Liver (tissue), 3 donors: ENCODE measurements around the gene CCDC138.

Source experiments
- EGR1 ChIP-seq, 2 donors: IDR thresholded peaks; 2 replicates each; pipeline ENCODE4 v1.6.1; 2016 to 2018; ENCODE audit warnings: antibody characterized with exemption in 2 of 2, low read depth in 2 of 2
- RAD21 ChIP-seq, 2 donors: IDR thresholded peaks; 2 replicates each; pipeline ENCODE4 v1.6.1; 2016; ENCODE audit warnings: antibody characterized with exemption in 2 of 2, mild to moderate bottlenecking in 2 of 2
- TAF1 ChIP-seq: conservative IDR thresholded peaks from 2 replicates; pipeline ENCODE4 v1.6.1; 2016; ENCODE audit warnings: antibody characterized with exemption, mild to moderate bottlenecking
- ZBTB33 ChIP-seq: IDR thresholded peaks from 2 replicates; pipeline ENCODE4 v1.6.1; 2016; ENCODE audit warnings: antibody characterized with exemption
- TF ChIP-seq, protein P1 (sequence below): IDR thresholded peaks from 2 replicates; pipeline ENCODE4 v1.6.1; 2016; ENCODE audit warnings: antibody characterized with exemption, mild to moderate bottlenecking
- TF ChIP-seq, protein P2 (sequence below): fragments of 150-350 bp; IDR thresholded peaks from 2 replicates; pipeline ENCODE4 v1.5.1; 2017; ENCODE audit warnings: improper control_type of control experiment, low read depth, low read length; ENCODE audit not compliant: missing input control
- donor health status: healthy.
- donor health status: healthy.

GRCh38 chr2:108778857-108779256, 7.7 kb upstream of the CCDC138 start:
- TF ChIP-seq, protein P1, sequence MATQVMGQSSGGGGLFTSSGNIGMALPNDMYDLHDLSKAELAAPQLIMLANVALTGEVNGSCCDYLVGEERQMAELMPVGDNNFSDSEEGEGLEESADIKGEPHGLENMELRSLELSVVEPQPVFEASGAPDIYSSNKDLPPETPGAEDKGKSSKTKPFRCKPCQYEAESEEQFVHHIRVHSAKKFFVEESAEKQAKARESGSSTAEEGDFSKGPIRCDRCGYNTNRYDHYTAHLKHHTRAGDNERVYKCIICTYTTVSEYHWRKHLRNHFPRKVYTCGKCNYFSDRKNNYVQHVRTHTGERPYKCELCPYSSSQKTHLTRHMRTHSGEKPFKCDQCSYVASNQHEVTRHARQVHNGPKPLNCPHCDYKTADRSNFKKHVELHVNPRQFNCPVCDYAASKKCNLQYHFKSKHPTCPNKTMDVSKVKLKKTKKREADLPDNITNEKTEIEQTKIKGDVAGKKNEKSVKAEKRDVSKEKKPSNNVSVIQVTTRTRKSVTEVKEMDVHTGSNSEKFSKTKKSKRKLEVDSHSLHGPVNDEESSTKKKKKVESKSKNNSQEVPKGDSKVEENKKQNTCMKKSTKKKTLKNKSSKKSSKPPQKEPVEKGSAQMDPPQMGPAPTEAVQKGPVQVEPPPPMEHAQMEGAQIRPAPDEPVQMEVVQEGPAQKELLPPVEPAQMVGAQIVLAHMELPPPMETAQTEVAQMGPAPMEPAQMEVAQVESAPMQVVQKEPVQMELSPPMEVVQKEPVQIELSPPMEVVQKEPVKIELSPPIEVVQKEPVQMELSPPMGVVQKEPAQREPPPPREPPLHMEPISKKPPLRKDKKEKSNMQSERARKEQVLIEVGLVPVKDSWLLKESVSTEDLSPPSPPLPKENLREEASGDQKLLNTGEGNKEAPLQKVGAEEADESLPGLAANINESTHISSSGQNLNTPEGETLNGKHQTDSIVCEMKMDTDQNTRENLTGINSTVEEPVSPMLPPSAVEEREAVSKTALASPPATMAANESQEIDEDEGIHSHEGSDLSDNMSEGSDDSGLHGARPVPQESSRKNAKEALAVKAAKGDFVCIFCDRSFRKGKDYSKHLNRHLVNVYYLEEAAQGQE = no peak
- TF ChIP-seq, protein P2, sequence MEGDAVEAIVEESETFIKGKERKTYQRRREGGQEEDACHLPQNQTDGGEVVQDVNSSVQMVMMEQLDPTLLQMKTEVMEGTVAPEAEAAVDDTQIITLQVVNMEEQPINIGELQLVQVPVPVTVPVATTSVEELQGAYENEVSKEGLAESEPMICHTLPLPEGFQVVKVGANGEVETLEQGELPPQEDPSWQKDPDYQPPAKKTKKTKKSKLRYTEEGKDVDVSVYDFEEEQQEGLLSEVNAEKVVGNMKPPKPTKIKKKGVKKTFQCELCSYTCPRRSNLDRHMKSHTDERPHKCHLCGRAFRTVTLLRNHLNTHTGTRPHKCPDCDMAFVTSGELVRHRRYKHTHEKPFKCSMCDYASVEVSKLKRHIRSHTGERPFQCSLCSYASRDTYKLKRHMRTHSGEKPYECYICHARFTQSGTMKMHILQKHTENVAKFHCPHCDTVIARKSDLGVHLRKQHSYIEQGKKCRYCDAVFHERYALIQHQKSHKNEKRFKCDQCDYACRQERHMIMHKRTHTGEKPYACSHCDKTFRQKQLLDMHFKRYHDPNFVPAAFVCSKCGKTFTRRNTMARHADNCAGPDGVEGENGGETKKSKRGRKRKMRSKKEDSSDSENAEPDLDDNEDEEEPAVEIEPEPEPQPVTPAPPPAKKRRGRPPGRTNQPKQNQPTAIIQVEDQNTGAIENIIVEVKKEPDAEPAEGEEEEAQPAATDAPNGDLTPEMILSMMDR = no peak
- TF ChIP-seq TAF1 (no peak), ZBTB33 (no peak), RAD21 (IDR thresholded peaks at IDR 0.05) (no peak), EGR1 (IDR thresholded peaks at IDR 0.05; ENCODE audit: low read depth in 2 of 2) (no peak)
